Stimulated activated CD8-positive, alpha-beta memory T cell treated with anti-CD3 and anti-CD28 coated beads, Interleukin-7, amount 100 ng/mL, for 1 hour (primary cell): Measurements from ENCODE around the gene RNF138.
"Not testable (repeated sequence)": the region's sequence is repeated elsewhere in the genome, so short reads cannot be mapped to it uniquely, and the experiment has no call there.

Experiments used
- DNase-seq, 2 donors: peaks; one replicate each; pipeline ENCODE4 v3.0.0-alpha.2; 2020; ENCODE audit warnings: low read depth in 2 of 2

RNF138 gene

DNA sequence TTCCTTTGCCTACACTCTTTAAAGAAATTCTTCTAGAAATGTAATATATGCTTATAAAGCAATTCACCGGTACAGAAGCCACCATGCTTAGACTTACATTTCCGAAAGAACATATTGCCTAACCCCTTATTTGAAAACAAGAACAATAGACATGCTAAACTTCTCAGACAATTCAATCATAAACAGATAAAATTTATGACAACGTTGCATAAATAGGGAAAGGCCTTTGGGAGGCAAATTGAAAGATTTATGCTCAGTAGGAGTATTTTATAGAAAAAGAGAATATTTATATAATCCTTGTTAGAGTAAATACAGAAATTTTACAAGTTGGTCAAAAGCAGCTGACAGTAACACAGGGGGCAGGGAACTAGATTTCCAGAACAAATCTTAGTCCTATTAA, 82.0 kb downstream of the RNF138 start:
- no peak for DNase-seq

DNA sequence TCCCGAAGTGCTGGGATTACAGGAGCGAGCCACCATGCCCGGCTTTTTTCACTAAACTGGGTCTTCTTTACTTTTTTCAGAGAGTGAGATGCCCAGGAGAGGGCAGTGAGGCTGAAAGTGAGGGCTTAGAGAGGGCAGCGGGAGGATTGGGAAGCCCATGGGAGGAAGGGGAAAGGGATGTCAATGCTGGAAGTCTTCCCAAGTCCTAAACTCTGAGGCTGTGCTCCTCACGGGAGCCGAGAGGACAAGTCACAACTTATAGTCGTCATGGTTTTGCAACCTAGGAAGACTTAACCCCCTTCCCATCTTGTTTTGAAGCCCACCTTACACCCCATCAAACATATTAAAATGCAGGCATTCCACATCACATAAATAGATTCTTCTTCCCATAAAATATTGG, 83.0 kb downstream of the RNF138 start:
- no peak for DNase-seq

DNA sequence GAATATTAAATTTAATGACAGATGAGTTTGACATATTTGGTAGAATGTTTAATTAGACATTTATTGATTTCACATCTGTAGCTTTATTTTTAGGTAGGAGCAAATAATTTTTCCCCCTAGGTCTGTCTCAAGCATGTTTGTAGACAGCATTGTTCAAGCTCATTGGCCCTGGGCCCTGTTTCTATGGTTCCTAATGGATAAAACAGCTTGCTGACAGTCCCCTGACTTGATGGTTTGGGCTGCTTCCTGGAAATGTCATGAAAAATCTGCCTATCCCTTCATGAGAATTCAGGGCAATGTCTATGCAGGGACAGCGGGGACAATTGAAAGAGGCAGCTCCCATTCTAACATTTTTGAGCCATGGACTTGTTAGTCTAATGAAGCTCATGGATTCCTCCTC, 83.6 kb downstream of the RNF138 start:
- no peak for DNase-seq

DNA sequence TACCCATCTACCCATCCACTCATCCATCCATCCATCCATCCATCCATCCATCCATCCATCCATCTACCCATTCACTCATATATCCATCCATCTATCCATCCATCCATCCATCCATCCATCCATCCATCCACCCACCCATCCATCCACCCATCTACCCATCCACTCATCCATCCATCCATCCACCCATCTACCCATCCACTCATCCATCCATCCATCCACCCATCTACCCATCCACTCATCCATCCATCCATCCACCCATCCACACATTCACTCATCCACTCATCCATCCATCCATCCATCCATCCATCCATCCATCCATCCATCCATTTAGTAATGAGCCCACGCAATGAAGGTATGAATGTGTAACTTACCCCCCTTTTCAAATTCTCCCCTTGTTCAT, 85.1 kb downstream of the RNF138 start:
- not testable (repeated sequence) for DNase-seq

- no peak for DNase-seq
These were observed 85.9 kb downstream of the RNF138 start for GRCh38 chr18:32177530-32177929.
